ENCODE results near the gene AKIRIN1. TPM values are rescaled to one million over a fixed set of nuclear protein-coding genes. Genes with fewer than 3 reads are reported as not detected.

AKIRIN1 gene
- total RNA-seq, 5 donors from 2014 or later (not counting 1 experiment from before 2014, with no cell fraction given), result 62.7 to 79.8 (median 72.7) TPM

GRCh38 chr1:38990386-38990737 is 714 bp upstream of the AKIRIN1 start:
- DNase-seq (no peak), ATAC-seq (replicated peaks in 1 of 4) (peak in 2 of 4 experiments; percentile 4 to 15)
- Histone ChIP-seq H3K36me3 (ENCODE audit: control insufficient read depth in 2 of 2, extremely low read depth in 1 of 2, insufficient read depth in 1 of 2, low read length in 1 of 2) (peaks cover 3 to 7% of the 10 kb centered on the region in 2 donors), H3K4me3 (ENCODE audit: control insufficient read depth in 1 of 2, extremely low read depth in 1 of 2, low read length in 1 of 2) (peak overlapping the region; percentile 63 to 90), H3K27me3 (replicated peaks in 1 of 2; ENCODE audit: control insufficient read depth in 2 of 2, extremely low read depth in 1 of 2, insufficient read depth in 2 of 2, low read length in 1 of 2) (no peaks in the 10 kb centered on the region), H3K27ac (ENCODE audit: low read length) (peak overlapping the region; percentile 83), H3K9me3 (no peaks in the 10 kb centered on the region), H3K4me1 (ENCODE audit: control insufficient read depth in 1 of 2, extremely low read depth in 1 of 2, insufficient read depth in 2 of 2, low read length in 2 of 2) (peaks cover 16 to 34% of the 10 kb centered on the region in 2 experiments)
- WGBS (ENCODE audit: insufficient coverage), result 40% methylated on average over 1 of the region's 5 CpGs
- no peaks in the 10 kb centered on the region for H3K9me3 Mint-ChIP-seq
- peak overlapping the region; percentile 79 to 87 (median 81) for H3K4me3 Mint-ChIP-seq
- peaks cover 12% of the 10 kb centered on the region for H3K36me3 Mint-ChIP-seq
- H3K27me3 Mint-ChIP-seq, result peaks cover 0 to 3% of the 10 kb centered on the region in 2 donors
- CTCF ChIA-PET, result interaction anchor here (0.6 to 1.0 kb wide), 5 partner anchors 10 to 855 kb away, joined by 3 to 4 read pairs (median 3); no protein-coding TSS in a partner anchor
- H3K27ac Mint-ChIP-seq, result peak overlapping the region; percentile 87 to 91
- POLR2A ChIA-PET, result interaction anchor here in 1 of 2 donors (0.6 to 0.7 kb wide), 5 partner anchors 10 to 420 kb away, joined by 3 to 7 read pairs (median 5); partner anchors contain the start of gene NDUFS5
- H3K4me1 Mint-ChIP-seq, result peaks cover 33 to 44% (median 38%) of the 10 kb centered on the region in 3 donors

- peak overlapping the region; percentile 86 to 87 for H3K27ac Mint-ChIP-seq
- H3K4me1 ChIP-seq (ENCODE audit: control insufficient read depth in 1 of 2, extremely low read depth in 1 of 2, insufficient read depth in 2 of 2, low read length in 2 of 2), result peaks cover 21 to 47% of the 10 kb centered on the region in 2 experiments
- peak overlapping the region; percentile 86 to 90 for H3K4me3 ChIP-seq (ENCODE audit: control insufficient read depth in 1 of 2, extremely low read depth in 1 of 2, low read length in 1 of 2)
- H3K4me1 Mint-ChIP-seq, result peaks cover 47 to 58% (median 53%) of the 10 kb centered on the region in 3 donors
- H3K27ac ChIP-seq (ENCODE audit: low read length), result peak overlapping the region; percentile 81
- ChIA-PET POLR2A (interaction anchor here (0.6 kb wide), 3 partner anchors 34 to 207 kb away, joined by 3 to 6 read pairs (median 5); no protein-coding TSS in a partner anchor), CTCF (interaction anchor here (0.6 to 2.0 kb wide), 4 partner anchors 14 to 229 kb away, joined by 3 to 6 read pairs (median 6); partner anchors contain the start of gene NDUFS5 (in 1 of the 2))
- DNase-seq (peak in 2 of 35 experiments; percentile 3 to 24), ATAC-seq (replicated peaks in 1 of 4) (peak in 2 of 4 experiments; percentile 1 to 6)
- H3K27me3 Mint-ChIP-seq, result no peaks in the 10 kb centered on the region
- H3K36me3 ChIP-seq (ENCODE audit: control insufficient read depth in 2 of 2, extremely low read depth in 1 of 2, insufficient read depth in 1 of 2, low read length in 1 of 2), result peaks cover 3 to 7% of the 10 kb centered on the region in 2 donors
- H3K9me3 ChIP-seq, result no peaks in the 10 kb centered on the region
- peaks cover 15% of the 10 kb centered on the region for H3K36me3 Mint-ChIP-seq
- no peaks in the 10 kb centered on the region for H3K9me3 Mint-ChIP-seq
- WGBS (ENCODE audit: insufficient coverage), result 3% methylated on average over 18 of the region's 30 CpGs
- H3K4me3 Mint-ChIP-seq, result peak overlapping the region; percentile 81 to 87 (median 86)
- H3K27me3 ChIP-seq (replicated peaks in 1 of 2; ENCODE audit: control insufficient read depth in 2 of 2, extremely low read depth in 1 of 2, insufficient read depth in 2 of 2, low read length in 1 of 2), result no peaks in the 10 kb centered on the region
Measured at GRCh38 chr1:38991638-38992411, 749 bp downstream of the AKIRIN1 start.

GRCh38 chr1:38992412-38993111 is 1.5 kb downstream of the AKIRIN1 start:
- peaks cover 15% of the 10 kb centered on the region for H3K36me3 Mint-ChIP-seq
- 25% methylated on average over 5 of the region's 11 CpGs for WGBS (ENCODE audit: insufficient coverage)
- H3K4me1 ChIP-seq (ENCODE audit: control insufficient read depth in 1 of 2, extremely low read depth in 1 of 2, insufficient read depth in 2 of 2, low read length in 2 of 2), result peaks cover 26 to 51% of the 10 kb centered on the region in 2 experiments

GRCh38 chr1:38994196-38994595 is 3.1 kb downstream of the AKIRIN1 start:
- H3K4me3 ChIP-seq (ENCODE audit: control insufficient read depth in 1 of 2, extremely low read depth in 1 of 2, low read length in 1 of 2), result no peak overlapping the region
- Mint-ChIP-seq H3K4me3 (peak overlapping the region; percentile 31 to 87 (median 37)), H3K4me1 (peaks cover 66 to 78% (median 71%) of the 10 kb centered on the region in 3 donors), H3K27me3 (no peaks in the 10 kb centered on the region), H3K9me3 (no peaks in the 10 kb centered on the region), H3K27ac (peak overlapping the region; percentile 66 to 82), H3K36me3 (peaks cover 26% of the 10 kb centered on the region)
- peaks cover 33 to 60% of the 10 kb centered on the region in 2 experiments for H3K4me1 ChIP-seq (ENCODE audit: control insufficient read depth in 1 of 2, extremely low read depth in 1 of 2, insufficient read depth in 2 of 2, low read length in 2 of 2)
- no peaks in the 10 kb centered on the region for H3K27me3 ChIP-seq (replicated peaks in 1 of 2; ENCODE audit: control insufficient read depth in 2 of 2, extremely low read depth in 1 of 2, insufficient read depth in 2 of 2, low read length in 1 of 2)
- DNase-seq (no peak), ATAC-seq (replicated peaks in 1 of 4) (no peak)
- 93% methylated on average over 3 of the region's 5 CpGs for WGBS (ENCODE audit: insufficient coverage)
- ChIA-PET CTCF (interaction anchor here in 1 of 2 donors (0.5 kb wide), 1 partner anchor 14 kb away, joined by 6 read pairs; no protein-coding TSS in a partner anchor), POLR2A (interaction anchor here (0.6 to 0.7 kb wide), 3 partner anchors 14 to 408 kb away, joined by 3 to 8 read pairs (median 3); no protein-coding TSS in a partner anchor)
- no peak overlapping the region for H3K27ac ChIP-seq (ENCODE audit: low read length)
- H3K9me3 ChIP-seq, result no peaks in the 10 kb centered on the region
- peaks cover 14 to 18% of the 10 kb centered on the region in 2 donors for H3K36me3 ChIP-seq (ENCODE audit: control insufficient read depth in 2 of 2, extremely low read depth in 1 of 2, insufficient read depth in 1 of 2, low read length in 1 of 2)

More at GRCh38 chr1:38992412-38993111, 1.5 kb downstream of the AKIRIN1 start:
- Mint-ChIP-seq H3K9me3 (no peaks in the 10 kb centered on the region), H3K27ac (peak overlapping the region; percentile 86 to 87), H3K4me1 (peaks cover 54 to 66% (median 60%) of the 10 kb centered on the region in 3 donors), H3K27me3 (no peaks in the 10 kb centered on the region), H3K4me3 (peak overlapping the region; percentile 81 to 87 (median 86))
- ChIA-PET POLR2A (interaction anchor here (0.6 to 1.1 kb wide), 3 partner anchors 14 to 207 kb away, joined by 3 to 5 read pairs (median 3); no protein-coding TSS in a partner anchor), CTCF (interaction anchor here (0.6 to 2.0 kb wide), 3 partner anchors 15 to 229 kb away, joined by 3 to 6 read pairs (median 5); partner anchors contain the start of gene NDUFS5 (in 1 of the 2))
- peak overlapping the region; percentile 62 to 90 for H3K4me3 ChIP-seq (ENCODE audit: control insufficient read depth in 1 of 2, extremely low read depth in 1 of 2, low read length in 1 of 2)
- DNase-seq (peak in 1 of 35 experiments; percentile 19), ATAC-seq (replicated peaks in 1 of 4) (no peak)
- H3K9me3 ChIP-seq, result no peaks in the 10 kb centered on the region
- H3K27ac ChIP-seq (ENCODE audit: low read length), result peak overlapping the region; percentile 81
- peaks cover 4 to 7% of the 10 kb centered on the region in 2 donors for H3K36me3 ChIP-seq (ENCODE audit: control insufficient read depth in 2 of 2, extremely low read depth in 1 of 2, insufficient read depth in 1 of 2, low read length in 1 of 2)
- H3K27me3 ChIP-seq (replicated peaks in 1 of 2; ENCODE audit: control insufficient read depth in 2 of 2, extremely low read depth in 1 of 2, insufficient read depth in 2 of 2, low read length in 1 of 2), result no peaks in the 10 kb centered on the region

GRCh38 chr1:38997034-38997900 is 6.2 kb downstream of the AKIRIN1 start:
- Mint-ChIP-seq H3K27ac (peak overlapping the region; percentile 93 to 96), H3K4me3 (peak overlapping the region; percentile 60 to 76 (median 63)), H3K4me1 (peaks cover 62 to 77% (median 69%) of the 10 kb centered on the region in 3 donors), H3K36me3 (peaks cover 38% of the 10 kb centered on the region), H3K9me3 (no peaks in the 10 kb centered on the region), H3K27me3 (no peaks in the 10 kb centered on the region)
- CTCF ChIA-PET, result interaction anchor here (0.5 to 1.2 kb wide), 4 partner anchors 9 to 262 kb away, joined by 3 to 5 read pairs (median 3); no protein-coding TSS in a partner anchor
- peak; percentile 64 to 88 (median 78) for ATAC-seq (replicated peaks in 1 of 4)
- Histone ChIP-seq H3K4me3 (ENCODE audit: control insufficient read depth in 1 of 2, extremely low read depth in 1 of 2, low read length in 1 of 2) (peak overlapping the region; percentile 2 to 6), H3K27ac (ENCODE audit: low read length) (peak overlapping the region; percentile 59), H3K9me3 (no peaks in the 10 kb centered on the region), H3K4me1 (ENCODE audit: control insufficient read depth in 1 of 2, extremely low read depth in 1 of 2, insufficient read depth in 2 of 2, low read length in 2 of 2) (peaks cover 26 to 53% of the 10 kb centered on the region in 2 experiments), H3K27me3 (replicated peaks in 1 of 2; ENCODE audit: control insufficient read depth in 2 of 2, extremely low read depth in 1 of 2, insufficient read depth in 2 of 2, low read length in 1 of 2) (no peaks in the 10 kb centered on the region), H3K36me3 (ENCODE audit: control insufficient read depth in 2 of 2, extremely low read depth in 1 of 2, insufficient read depth in 1 of 2, low read length in 1 of 2) (peaks cover 17 to 48% of the 10 kb centered on the region in 2 donors)
- DNase-seq, result peak in 1 of 35 experiments; percentile 45
- POLR2A ChIA-PET, result interaction anchor here (0.6 to 1.0 kb wide), 2 partner anchors 19 to 29 kb away, joined by 3 to 5 read pairs; partner anchors contain the start of gene NDUFS5 (in 1 of the 2)
- 20% methylated on average over 1 of the region's 4 CpGs for WGBS (ENCODE audit: insufficient coverage)

Data from T-cell (primary cell).